Central memory CD4-positive, alpha-beta T cell (primary cell): Measurements from ENCODE around the gene ESYT1.
"Not testable (repeated sequence)": the region's sequence is repeated elsewhere in the genome, so short reads cannot be mapped to it uniquely, and the experiment has no call there.

Experiments
- DNase-seq: peaks from one replicate; pipeline ENCODE4 v3.0.0; 2022

Gene ESYT1

DNA sequence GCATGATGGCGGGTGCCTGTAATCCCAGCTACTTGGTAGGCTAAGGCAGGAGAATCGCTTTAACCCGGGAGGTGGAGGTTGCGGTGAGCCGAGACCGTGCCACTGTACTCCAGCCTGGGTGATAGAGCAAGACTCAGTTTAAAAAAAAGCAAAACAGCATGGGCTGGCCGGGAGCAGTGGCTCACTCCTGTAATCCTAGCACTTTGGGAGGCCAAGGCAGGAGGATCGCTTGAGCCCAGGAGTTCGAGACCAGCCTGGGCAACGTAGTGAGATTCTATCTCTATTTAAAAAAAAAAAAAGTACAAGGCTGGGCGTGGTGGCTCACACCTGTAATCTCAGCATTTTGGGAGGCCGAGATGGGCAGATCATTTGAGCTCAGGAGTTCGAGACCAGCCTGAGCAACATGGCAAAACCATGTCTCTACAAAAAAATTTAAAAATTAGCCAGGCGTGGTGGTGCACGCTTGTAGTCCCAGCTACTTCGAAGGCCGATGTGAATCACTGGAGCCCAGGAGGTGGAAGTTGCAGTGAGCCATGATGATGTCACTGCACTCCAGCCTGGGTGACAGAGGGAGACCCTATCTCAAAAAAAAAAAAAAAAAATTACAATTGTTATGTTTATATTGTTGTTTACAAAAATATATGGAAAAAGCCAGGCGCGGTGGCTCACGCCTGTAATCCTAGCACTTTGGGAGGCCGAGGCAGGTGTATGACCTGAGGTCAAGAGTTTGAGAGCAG is 28.6 kb downstream of the ESYT1 start:
- not testable (repeated sequence) for DNase-seq

DNA sequence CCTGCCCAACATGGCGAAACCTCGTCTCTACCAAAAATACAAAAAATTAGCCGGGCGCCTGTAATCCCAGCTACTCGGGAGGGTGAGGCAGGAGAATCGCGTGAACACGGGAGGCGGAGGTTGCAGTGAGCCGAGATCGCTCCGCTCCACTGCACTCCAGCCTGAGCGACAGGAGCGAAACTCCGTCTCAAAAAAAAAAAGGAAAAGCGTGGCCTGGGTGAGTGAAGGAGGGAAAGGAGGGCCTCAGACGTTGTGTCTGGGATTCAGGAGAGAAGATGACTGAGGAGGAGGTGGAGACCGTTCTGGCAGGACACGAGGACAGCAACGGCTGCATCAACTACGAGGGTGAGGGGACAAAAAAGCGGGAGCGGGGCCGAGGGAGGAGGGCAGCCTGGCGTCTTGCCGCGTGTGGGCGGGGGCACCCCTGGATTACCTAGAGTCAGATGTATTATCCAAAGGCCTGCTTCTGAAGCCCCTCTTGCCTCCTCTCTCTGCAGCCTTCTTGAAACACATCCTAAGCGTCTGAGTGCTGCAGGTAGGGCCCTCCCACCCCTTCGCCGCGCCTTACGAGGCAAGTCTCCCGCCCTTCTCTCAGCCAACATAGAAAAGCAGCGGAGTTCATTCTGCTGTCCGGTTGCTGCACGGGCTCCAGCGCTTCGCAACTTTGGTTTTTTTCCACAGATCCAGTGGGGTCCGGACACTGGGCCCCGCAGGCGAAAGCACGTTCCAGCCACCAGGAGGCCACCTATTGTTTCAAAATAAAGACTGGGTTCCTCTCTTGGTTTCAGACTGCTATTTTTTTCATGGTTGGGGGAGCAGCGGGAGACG is 29.3 kb downstream of the ESYT1 start:
- peak; percentile 70 for DNase-seq

DNA sequence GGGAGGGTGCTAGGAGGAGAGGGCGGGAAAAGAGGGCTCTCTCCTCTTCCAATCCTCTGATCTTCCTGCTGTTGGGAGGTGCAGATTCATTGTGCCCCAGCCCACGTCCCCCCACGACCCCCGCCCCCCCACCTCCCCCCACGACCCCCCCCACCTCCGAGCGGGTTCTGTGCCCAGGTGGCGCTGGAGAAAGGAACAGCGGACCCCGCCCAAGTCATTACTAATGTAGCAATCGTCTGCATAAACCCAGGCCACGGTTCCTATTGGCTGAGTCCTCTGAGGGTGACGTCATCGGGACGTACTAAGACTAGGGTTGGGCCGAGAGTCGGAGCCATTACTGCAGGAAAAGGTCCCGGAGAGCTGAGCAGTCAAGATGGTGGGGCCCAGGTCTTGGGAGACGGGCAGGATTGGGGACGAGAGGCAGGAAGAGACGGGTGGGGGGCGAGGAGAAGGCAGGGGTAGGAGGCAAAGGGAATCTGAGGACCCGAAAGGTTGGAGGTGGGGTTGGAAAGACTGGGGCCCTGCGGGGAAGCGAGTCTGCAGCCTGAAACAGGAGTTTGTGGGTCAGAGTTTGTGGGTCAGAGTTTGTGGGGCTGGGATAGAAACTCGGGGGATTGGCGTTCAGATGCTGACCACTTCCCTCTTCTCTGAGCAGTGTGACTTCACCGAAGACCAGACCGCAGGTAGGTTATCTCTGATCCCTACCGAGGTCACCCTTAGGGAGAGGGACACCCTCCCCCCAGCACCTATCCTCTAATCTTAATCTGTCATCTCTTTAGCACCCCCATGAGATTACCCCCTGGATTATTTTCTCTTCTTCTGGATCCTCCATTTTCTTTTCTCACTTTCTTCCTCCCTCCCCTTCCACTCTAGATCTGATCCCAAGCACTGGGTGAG is 30.2 kb downstream of the ESYT1 start, which contains the start of gene MYL6:
TSS of gene MYL6 (plus strand) at position 331 of the 897 bp plus-strand sequence. CDS start at position 374, 43 bp downstream.
- DNase-seq: peak; percentile 92

DNA sequence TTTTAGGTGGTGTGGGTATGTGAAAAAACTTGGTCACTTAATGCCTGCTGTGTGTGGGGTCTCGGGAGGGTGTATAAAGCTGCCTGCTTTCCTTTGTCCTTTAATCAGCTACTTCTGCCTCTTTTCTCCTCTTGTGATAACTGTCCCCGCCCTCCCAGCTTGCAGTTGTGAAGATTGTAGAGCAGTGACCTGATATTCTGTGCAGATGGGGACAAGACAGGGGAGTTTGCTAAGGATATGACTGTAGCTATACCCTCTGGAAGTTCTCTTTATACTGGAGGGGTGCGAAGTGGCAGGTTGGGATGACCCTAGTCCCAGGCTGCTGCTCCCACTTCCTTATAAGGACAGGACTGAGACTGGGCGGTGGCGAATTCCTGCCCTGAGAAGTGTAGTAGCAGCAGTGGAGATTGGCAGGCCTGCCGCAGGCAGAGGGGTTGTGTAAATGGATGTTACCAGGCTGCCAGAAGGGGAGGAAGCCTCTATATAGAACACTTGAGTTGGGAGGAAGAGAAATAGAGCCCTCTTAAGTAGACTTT is 30.9 kb downstream of the ESYT1 start:
- DNase-seq: no peak

DNA sequence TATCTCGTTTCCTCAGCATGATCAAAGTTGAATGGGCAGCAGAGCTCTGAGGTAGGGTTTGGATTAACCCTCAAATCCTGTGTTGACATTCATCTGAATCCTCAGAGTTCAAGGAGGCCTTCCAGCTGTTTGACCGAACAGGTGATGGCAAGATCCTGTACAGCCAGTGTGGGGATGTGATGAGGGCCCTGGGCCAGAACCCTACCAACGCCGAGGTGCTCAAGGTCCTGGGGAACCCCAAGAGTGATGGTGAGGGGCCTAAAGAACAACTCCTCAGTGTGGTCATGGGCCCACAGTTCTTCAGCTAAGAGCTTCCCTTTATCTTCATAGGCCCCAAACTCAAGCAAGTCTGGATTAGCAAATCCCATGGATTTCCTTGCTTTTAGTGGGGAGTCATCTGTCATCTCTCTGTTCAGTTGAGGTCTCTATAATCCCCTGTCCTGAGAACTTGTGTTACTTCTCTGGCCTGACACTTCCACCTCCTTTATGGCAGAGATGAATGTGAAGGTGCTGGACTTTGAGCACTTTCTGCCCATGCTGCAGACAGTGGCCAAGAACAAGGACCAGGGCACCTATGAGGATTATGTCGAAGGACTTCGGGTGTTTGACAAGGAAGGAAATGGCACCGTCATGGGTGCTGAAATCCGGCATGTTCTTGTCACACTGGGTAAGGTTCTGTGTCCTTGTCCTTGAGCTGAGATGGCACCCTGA is 31.6 kb downstream of the ESYT1 start:
- no peak for DNase-seq

DNA sequence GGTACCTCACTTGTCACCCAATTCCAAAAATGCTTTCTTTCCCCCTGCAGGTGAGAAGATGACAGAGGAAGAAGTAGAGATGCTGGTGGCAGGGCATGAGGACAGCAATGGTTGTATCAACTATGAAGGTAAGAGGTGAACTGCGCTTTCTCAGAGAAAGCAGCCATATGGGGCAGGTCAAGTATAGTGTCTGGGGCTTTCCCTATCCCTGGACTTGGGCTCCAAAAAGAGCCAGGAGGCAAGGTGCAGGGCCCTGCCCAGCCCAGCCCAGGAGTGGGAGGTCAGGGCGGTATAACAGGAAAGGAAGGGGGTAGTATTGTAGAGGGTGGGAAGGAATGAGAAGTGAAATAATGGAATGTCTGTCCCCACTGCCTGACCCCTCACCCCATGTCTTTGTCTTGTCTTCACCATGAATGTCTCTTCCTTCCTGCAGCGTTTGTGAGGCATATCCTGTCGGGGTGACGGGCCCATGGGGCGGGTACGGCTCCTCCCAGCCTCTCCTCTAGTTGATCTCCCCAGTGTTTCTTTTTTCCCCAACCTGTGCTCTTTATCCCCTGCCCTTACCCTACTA is 32.2 kb downstream of the ESYT1 start:
- peak; percentile 72 for DNase-seq

DNA sequence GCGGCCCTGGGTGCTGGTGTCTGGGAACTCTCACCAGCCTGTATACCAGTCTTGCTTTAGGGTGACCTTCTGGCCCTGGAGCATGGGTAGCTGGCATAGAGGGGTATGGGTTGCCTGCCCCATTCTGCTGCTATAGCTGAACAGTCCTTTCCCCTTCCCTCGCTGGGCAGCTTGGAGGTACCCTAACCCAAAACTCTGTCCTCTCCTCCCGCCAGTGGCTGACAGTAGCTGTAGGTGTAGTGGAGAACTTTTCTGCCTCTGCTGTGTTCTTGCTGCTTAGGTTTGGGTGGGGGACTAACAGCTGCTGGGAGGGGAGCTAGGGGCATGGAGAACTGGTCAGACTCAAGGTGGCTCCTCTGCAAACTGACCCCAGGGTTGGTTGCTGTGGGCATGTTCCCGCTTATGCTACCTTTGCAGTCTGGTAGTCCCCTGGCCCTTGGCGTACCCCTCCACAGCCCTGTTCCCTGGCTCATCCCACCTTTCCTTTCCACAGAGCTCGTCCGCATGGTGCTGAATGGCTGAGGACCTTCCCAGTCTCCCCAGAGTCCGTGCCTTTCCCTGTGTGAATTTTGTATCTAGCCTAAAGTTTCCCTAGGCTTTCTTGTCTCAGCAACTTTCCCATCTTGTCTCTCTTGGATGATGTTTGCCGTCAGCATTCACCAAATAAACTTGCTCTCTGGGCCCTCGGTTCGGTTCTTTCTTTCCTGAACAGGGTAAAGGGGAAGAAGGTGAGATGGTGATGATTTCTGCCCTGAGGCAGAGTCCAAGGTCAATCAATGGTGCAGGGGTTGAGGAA is 33.0 kb downstream of the ESYT1 start:
- DNase-seq: no peak

DNA sequence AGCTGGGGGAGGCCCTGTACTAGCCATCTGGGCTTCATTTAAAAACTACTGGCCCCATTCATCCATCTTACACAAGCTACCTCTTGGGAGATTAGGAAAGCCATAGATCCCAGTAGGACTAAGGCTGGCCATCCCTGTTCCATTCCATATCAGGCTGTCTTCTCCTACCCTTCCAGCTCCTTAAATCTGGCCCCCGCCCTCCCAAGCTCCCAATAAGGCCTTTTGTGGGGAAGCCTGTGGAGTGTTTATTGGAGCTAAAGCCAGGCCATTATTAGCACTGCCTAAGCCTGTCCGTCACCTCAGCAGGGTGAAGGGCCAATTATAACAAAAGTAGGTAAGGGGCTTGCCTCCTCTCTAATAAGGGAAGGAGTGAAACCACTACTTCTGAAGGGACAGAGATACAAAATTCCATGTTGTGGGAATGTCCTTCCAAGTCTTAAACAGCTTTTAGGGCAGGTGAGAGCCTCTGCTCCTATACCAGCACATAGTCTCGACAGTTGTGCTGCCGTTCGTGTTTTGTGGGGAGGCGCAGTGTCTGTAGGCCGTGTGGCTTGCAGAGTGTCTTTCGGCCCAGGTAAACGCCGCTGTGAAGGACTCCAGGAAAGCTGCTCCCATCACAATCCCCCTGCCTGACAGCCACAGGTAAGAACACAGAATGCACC is 33.8 kb downstream of the ESYT1 start:
- DNase-seq: no peak

DNA sequence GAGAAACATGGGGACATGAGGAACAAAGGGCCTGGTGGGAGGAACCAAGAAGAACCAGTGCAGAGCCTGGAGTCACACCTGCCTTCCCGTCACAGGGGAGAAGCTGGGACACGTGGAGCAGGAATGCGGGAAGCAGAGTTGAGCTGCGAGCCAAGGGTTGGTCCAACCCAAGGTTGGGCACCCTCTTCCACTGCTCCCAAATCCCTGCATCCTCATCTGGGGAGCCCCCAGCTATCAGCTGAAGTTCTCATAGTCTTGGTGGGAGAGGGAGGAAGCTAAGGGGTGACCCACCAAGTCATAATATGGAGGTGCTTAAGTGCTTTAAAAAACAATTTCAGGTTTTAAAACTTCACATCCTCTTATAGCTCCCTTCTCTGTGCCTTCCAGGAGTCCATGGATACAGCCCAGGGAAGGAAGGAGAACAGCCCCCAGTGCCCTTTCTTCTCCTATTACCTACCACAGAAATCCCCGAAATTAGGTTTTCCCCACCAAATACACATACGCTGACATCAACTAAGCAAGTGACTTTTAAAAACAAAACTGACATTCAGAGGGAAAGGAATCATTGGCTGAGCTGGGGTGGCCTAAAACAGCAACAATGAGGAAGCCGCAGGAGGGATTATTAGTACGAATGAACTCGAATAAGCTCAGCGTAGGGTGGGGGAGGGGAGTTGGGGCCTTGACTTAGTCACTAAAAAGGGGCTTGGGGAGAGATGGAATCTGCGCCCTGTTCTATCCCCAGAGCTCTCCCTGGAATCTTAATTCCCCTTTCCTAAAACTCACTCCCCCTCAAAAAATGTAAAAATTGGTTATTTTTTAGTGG is 34.6 kb downstream of the ESYT1 start:
- DNase-seq: no peak

DNA sequence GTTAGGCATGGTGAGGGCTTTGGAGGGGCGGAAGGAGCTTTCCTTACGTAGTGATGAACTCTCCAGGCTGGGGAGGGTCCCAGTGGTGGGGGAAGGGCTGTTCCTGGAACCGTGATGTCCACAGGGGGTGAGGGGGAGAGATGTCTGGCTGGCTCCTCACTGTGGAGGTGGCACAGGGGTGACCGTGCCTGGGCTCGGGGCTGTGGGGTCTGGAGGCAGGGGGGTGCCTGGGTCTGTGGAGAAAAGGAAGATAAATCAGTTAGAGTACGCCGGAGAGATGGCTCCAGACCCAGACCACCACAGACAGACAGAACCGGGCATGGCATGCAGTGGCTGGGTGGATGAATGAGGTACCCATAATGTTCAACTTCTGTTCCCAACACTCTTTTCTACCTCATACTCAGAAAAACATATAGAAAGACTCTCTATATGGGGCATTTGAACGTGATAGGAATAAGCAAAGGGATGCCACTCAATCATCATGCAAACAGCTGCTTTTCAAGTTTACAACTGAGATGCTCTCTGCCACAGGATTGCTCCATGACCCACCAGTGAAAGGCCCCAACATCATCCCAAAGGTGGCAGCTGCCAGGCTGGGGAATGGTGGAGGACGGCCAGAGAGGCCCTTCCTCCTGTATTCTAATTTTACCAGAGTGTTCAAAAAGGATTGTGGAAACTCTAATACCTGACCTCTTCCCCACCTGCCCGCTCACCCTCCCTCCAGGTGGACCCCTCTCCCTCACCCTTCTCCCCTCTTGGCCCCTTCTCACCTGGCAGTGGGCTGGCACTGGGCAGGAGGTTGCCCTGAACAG is 35.7 kb downstream of the ESYT1 start:
- DNase-seq: no peak

DNA sequence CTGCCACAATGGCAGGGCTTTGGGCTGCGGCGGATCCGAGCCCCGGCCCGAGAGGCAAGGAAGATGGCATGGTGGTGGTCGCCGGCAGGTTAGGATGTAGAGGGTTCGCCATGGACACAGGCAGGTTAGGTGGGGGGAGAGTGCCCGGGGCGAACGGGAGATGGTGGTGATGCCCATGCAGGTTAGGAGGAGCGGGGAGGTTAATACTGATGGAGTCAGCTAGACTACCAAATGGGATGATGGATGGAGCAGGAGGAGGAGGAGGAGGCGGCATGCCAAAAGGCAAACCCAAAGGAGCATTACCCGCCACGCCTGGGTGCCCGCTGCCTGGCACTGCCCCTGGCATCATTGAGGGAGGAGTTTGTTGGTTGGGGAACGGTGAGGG is 36.3 kb downstream of the ESYT1 start:
- DNase-seq: no peak

DNA sequence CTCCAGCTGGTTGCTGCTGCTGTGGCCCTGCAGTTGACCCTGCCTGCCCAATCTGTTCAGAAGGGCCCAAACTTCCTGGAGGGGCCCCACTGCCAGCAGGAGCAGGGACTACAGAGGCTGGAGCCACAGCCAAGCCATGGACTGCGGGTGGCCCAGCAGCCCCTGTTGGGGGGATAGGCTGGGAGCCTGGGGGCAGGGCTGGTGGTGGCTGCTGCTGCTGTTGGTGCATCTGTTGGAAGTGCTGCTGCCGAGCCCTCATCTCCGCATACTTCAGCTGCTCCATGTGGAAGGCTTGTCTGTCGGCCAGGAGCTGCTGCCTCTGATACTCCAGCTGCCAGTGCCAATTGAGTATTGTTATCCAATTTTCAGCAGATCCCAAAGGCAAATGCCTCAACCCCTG is 37.3 kb downstream of the ESYT1 start:
- no peak for DNase-seq

DNA sequence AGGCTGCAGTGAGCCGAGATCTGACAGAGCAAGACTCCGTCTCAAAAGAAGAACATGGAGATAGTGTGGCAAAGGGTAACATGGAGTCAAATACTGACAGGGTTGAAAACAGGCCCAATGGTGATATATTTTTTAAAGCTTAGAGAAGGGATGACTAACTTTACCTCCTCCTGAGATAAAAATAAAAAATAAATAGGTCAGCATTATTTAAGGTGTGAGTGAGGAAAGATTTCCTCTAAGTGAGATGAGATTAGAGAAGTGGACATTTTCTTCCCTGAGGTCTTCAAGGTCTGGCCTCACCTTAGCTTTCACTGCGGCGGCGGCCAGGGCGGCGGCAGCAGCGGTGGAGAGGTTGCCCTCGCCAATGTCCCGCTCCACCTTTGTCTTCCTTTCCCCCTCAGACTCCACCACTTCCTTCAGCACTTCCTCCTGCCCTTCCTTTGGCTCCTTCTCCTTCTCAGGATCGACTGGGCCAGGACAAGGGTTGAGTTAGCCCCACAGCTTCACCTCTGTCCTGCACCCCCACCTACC is 41.2 kb downstream of the ESYT1 start:
- DNase-seq: no peak

DNA sequence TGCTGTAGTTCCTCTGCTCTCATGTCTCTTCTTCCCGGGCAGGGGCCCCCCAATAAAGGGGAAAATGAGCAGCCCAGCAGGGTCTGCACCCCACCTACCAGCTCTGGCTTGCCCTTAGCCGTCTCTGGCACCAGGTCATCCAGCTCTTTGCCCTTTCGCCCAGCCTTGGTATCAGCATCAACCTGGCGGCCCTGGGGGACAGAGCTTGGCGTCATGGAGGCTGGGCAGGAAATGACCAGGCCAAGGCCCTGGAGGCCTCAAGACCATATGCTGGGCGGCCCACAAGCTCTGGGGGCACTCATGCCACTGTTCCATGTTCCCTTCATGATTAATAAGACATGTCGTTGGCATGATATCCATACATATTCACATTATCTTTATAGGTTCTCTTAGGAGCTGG is 44.8 kb downstream of the ESYT1 start:
- DNase-seq: no peak

DNA sequence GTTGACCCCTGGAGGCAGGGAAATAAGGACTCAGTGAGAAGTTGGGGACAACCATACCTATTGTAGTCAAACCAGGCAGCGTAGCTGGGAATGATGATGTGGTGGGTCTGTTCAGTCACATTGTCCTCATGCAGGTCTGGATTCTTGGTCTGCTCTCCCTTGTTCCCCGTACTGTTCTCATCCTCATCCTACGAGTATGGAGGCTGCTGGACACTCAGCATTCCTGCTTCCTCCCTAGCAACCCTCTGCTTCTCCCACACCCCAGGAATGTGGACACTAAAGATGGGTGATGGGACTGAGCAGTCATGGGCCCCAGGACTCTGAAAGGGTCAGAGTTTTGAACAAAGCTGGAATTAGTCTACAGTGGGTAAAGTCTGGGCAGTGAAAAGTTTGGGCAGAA is 50.3 kb downstream of the ESYT1 start:
- DNase-seq: no peak

DNA sequence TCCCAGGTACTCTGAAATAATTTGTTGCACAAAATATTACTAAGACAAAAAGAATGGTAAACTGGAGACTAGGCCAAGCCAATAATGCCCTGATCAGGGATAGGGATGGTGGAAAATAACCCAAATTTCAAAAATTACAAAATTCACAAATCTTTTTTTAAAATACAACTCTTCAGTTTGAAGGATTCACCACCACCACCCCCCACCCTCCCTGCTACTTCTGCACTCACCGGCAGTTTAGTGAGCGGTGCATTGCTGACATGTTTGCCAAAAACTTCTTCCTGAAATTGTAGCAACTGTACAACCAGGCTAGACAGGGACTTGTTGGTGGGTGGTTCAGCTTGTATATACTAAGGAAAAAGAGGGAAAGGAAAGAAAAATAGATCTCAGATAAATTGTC is 58.9 kb downstream of the ESYT1 start:
- DNase-seq: no peak

DNA sequence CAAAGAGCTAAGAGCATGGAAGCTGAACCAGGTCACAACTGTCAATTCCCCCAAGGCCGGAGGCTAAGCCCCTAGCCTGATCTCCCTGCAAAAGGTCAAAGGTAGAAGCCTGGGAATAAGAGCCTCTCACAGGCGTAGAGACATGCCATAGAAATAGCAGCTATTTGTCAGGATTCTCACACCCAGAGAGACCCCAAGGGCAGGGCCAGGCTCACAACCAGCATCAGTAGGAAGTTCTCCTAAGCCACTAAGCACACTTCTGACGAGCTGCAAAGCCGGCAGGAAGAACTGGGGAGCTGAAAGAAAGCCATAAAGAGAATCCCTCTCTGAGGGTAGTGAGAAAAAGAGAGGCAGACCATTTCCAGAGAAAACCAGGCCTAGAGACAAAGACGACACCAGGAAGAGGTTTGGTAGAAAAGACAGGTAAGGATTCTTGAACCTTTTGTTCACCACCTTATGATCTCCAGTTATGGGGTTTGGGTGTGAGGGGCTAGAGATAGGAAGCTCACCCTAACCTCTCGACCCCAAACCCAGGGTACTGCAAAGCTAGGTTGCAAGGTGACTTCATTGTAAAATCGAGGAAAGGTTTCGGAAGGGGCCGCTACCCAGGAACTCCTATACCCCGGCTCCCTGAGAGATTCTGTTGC is 60.2 kb downstream of the ESYT1 start:
- DNase-seq: peak; percentile 5

DNA sequence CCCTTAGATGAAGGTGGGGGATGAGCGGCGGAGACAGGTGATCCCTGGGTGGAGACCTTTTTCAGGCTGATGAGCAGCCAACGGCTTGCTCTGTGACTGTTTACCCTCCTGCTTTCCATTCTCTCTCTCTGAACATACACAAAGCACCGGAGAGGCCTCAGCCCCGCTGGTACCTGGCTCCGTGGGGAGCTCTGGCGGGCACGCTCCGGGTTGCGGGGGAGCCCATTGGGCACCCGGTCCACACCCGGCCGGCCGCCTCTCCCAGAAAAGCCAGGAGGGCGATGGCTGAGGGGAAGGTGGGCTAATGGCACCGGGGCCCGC is 60.7 kb downstream of the ESYT1 start:
- peak; percentile 14 for DNase-seq
